ENCODE results near the gene ADGRV1. TPM values are rescaled to one million over a fixed set of nuclear protein-coding genes. Genes with fewer than 3 reads are reported as not detected.
"Not testable (repeated sequence)": the region's sequence is repeated elsewhere in the genome, so short reads cannot be mapped to it uniquely, and the experiment has no call there.

Gene ADGRV1
- total RNA-seq, 4 donors from 2014 or later = 1.9 to 11.3 TPM; not detected in 2

DNA sequence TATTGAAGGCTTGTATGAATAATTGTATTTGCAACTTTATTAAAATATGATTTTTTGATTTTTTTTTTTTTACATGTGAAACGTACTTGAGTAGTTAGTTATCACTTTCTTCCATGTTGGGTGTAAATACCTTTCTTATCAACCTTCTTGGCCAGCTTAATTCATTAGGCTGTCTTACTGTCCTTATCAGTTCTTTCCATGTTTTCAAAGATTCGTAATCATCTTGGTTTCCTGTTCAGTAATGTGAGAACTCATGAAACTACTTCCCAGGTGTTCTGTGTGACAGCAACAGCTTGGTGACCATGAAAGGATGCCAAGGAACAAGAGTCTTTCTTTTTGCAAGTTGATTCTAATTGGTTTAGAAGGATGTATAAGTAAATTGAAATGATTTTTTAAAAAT, 100.0 kb downstream of the ADGRV1 start:
- intact Hi-C loops (cut with DNase I; ENCODE audit: low total_unique reads) = no loop called here
- DNase-seq = no peak
- no peaks in the 10 kb centered on the region for H3K36me3 ChIP-seq
- TF ChIP-seq, protein P1, sequence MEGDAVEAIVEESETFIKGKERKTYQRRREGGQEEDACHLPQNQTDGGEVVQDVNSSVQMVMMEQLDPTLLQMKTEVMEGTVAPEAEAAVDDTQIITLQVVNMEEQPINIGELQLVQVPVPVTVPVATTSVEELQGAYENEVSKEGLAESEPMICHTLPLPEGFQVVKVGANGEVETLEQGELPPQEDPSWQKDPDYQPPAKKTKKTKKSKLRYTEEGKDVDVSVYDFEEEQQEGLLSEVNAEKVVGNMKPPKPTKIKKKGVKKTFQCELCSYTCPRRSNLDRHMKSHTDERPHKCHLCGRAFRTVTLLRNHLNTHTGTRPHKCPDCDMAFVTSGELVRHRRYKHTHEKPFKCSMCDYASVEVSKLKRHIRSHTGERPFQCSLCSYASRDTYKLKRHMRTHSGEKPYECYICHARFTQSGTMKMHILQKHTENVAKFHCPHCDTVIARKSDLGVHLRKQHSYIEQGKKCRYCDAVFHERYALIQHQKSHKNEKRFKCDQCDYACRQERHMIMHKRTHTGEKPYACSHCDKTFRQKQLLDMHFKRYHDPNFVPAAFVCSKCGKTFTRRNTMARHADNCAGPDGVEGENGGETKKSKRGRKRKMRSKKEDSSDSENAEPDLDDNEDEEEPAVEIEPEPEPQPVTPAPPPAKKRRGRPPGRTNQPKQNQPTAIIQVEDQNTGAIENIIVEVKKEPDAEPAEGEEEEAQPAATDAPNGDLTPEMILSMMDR (IDR thresholded peaks at IDR 0.05) = no peak
- no peak for TF ChIP-seq POLR2A (IDR thresholded peaks at IDR 0.05)
- no peaks in the 10 kb centered on the region for H3K4me1 ChIP-seq
- no peak overlapping the region for H3K27ac ChIP-seq
- no peaks in the 10 kb centered on the region for H3K9me3 ChIP-seq
- H3K27me3 ChIP-seq = no peaks in the 10 kb centered on the region
- no peak overlapping the region for H3K4me3 ChIP-seq

DNA sequence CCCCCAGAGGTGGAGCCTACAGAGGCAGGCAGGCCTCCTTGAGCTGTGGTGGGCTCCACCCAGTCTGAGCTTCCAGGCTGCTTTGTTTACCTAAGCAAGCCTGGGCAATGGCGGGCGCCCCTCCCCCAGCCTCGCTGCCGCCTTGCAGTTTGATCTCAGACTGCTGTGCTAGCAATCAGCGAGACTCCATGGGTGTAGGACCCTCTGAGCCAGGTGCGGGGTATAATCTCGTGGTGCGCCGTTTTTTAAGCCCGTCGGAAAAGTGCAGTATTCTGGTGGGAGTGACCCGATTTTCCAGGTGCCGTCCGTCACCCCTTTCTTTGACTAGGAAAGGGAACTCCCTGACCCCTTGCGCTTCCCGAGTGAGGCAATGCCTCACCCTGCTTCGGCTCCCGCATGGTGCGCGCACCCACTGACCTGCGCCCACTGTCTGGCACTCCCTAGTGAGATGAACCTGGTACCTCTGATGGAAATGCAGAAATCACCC, 109.5 kb downstream of the ADGRV1 start:
- H3K4me1 ChIP-seq; H3K27ac ChIP-seq; H3K9me3 ChIP-seq; DNase-seq; intact Hi-C loops (cut with DNase I; ENCODE audit: low total_unique reads); H3K27me3 ChIP-seq; H3K36me3 ChIP-seq; H3K4me3 ChIP-seq: not testable (repeated sequence)

DNA sequence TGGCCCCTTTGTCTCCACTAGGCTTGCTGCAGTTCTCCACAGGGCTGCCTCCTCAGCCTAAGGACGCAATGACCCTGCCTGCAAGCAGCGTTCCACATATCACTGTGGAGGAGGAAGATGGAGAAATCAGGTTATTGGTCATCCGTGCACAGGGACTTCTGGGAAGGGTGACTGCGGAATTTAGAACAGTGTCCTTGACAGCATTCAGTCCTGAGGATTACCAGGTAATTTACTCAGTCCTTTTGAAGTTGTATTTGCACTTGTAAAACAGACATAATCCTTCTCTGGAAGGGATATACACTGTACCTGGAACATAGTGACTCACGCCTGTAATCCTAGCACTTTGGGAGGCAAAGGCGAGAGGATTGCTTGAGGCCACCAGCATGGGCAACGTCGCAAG, 116.6 kb downstream of the ADGRV1 start:
- TF ChIP-seq, protein P1 (IDR thresholded peaks at IDR 0.05) = no peak
- TF ChIP-seq POLR2A (IDR thresholded peaks at IDR 0.05) = no peak
- DNase-seq = no peak
- H3K27me3 ChIP-seq = no peaks in the 10 kb centered on the region
- no peak overlapping the region for H3K4me3 ChIP-seq
- H3K27ac ChIP-seq = no peak overlapping the region
- no peaks in the 10 kb centered on the region for H3K9me3 ChIP-seq
- H3K4me1 ChIP-seq = no peaks in the 10 kb centered on the region
- intact Hi-C loops (cut with DNase I; ENCODE audit: low total_unique reads) = no loop called here
- H3K36me3 ChIP-seq = no peaks in the 10 kb centered on the region

DNA sequence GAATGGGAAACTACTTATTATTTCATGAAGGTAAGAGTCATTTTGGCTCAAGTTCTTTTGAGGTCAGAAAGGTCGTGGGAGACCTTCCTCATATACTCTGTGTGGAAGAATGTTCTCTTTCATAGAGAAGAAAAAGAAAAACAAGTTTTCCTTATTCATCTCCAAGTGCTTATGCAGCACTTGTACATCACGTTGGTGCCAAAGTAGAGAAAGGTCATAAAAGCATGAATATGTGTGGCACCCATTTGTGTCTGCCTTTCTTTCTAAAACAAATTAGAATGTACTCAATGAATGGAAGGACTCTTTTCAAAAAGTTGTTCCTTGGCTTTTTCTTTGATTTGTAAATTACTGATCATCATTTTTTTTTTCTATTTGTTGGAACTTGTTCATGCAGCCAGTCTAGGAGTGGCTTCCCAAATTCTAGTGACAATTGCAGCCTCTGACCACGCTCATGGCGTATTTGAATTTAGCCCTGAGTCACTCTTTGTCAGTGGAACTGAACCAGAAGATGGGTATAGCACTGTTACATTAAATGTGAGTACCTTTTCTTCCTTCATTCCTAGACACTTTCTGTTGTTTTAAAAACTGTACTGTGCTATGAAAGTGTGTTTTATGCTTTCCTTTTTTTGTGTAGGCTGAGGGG, 122.4 kb downstream of the ADGRV1 start:
- Histone ChIP-seq H3K4me3 (no peak overlapping the region), H3K36me3 (no peaks in the 10 kb centered on the region), H3K27me3 (no peaks in the 10 kb centered on the region), H3K27ac (no peak overlapping the region), H3K9me3 (no peaks in the 10 kb centered on the region), H3K4me1 (no peaks in the 10 kb centered on the region)
- no peak for DNase-seq
- intact Hi-C loops (cut with DNase I; ENCODE audit: low total_unique reads) = no loop called here
- TF ChIP-seq, protein P1 (IDR thresholded peaks at IDR 0.05) = no peak
- no peak for TF ChIP-seq POLR2A (IDR thresholded peaks at IDR 0.05)

DNA sequence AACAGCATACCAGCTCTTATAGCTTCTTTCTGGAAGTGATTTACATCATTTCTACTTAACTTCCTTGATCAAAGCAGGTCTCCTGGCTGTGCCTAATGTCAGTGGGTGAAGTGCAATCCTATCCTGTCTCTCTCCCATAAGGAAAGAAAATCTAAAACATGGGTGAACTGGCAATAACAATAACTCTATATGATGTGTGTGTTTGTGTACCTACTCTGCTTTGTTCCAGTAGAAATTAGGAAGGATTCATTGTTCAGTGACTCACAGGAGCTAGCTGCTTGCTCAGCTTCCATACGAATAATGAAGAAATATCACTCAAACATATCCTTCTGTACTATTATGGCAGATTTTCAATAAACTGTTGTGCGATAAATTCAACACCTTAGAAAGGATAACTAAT, 123.7 kb downstream of the ADGRV1 start:
- H3K36me3 ChIP-seq = no peaks in the 10 kb centered on the region
- H3K27me3 ChIP-seq = no peaks in the 10 kb centered on the region
- intact Hi-C loops (cut with DNase I; ENCODE audit: low total_unique reads) = no loop called here
- no peaks in the 10 kb centered on the region for H3K9me3 ChIP-seq
- TF ChIP-seq, protein P1 (IDR thresholded peaks at IDR 0.05) = no peak
- TF ChIP-seq POLR2A (IDR thresholded peaks at IDR 0.05) = no peak
- H3K4me3 ChIP-seq = no peak overlapping the region
- H3K4me1 ChIP-seq = no peaks in the 10 kb centered on the region
- no peak overlapping the region for H3K27ac ChIP-seq
- DNase-seq = no peak
